IgD-negative memory B cell (primary cell): Measurements from ENCODE around the gene SCN2B. TPM values are rescaled to one million over a fixed set of nuclear protein-coding genes. Genes with fewer than 3 reads are reported as not detected.

Source experiments
- H3K27ac Mint-ChIP-seq, 3 donors: one replicate each; pipeline ENCODE4 v1.8.0; 2020 to 2022; ENCODE audit warnings: mild to moderate bottlenecking in 3 of 3, mixed read lengths in 3 of 3, moderate library complexity in 1 of 3
- H3K27me3 Mint-ChIP-seq: one replicate; pipeline ENCODE4 v1.8.0; 2021; ENCODE audit warnings: mixed read lengths
- H3K36me3 Mint-ChIP-seq: one replicate; pipeline ENCODE4 v1.8.0; 2020; ENCODE audit warnings: mild to moderate bottlenecking, mixed read lengths
- H3K4me1 Mint-ChIP-seq, 3 donors: one replicate each; pipeline ENCODE4 v1.8.0; 2020 to 2022; ENCODE audit warnings: mixed read lengths in 3 of 3, mild to moderate bottlenecking in 1 of 3
- H3K4me3 Mint-ChIP-seq, 4 donors: one replicate each; pipeline ENCODE4 v1.8.0; 2020 to 2022; ENCODE audit warnings: mild to moderate bottlenecking in 4 of 4, mixed read lengths in 4 of 4, moderate library complexity in 3 of 4
- H3K9me3 Mint-ChIP-seq, 3 donors: one replicate each; pipeline ENCODE4 v1.8.0; 2020 to 2021; ENCODE audit warnings: mixed read lengths in 3 of 3, mild to moderate bottlenecking in 1 of 3
- polyA plus RNA-seq: library from polyadenylated mRNA; unstranded; fragments of 300-500 nt; fragmentation: Illumina TruSeq; gene quantifications from one replicate; pipeline ENCODE4 v1.2.3, GENCODE V29; 2021

Gene SCN2B
- polyA plus RNA-seq, 1 donor from 2014 or later = not detected

GRCh38 chr11:118156531-118157185 is 19.8 kb downstream of the SCN2B start:
- Mint-ChIP-seq H3K4me1 (peaks cover 0 to 4% (median 0%) of the 10 kb centered on the region in 3 donors), H3K9me3 (no peaks in the 10 kb centered on the region), H3K27ac (peak overlapping the region in 1 of 3 donors; percentile 53), H3K36me3 (peaks cover 2% of the 10 kb centered on the region), H3K4me3 (no peak overlapping the region), H3K27me3 (peaks cover 58% of the 10 kb centered on the region)

- peaks cover 0 to 4% (median 0%) of the 10 kb centered on the region in 3 donors for H3K4me1 Mint-ChIP-seq
- H3K36me3 Mint-ChIP-seq = peaks cover 2% of the 10 kb centered on the region
- no peaks in the 10 kb centered on the region for H3K9me3 Mint-ChIP-seq
- no peak overlapping the region for H3K27ac Mint-ChIP-seq
- peaks cover 62% of the 10 kb centered on the region for H3K27me3 Mint-ChIP-seq
- no peak overlapping the region for H3K4me3 Mint-ChIP-seq
These were observed 20.5 kb downstream of the SCN2B start for GRCh38 chr11:118155776-118156530.

GRCh38 chr11:118154641-118155040 is 21.8 kb downstream of the SCN2B start:
- Mint-ChIP-seq H3K4me1 (peaks cover 0 to 4% (median 0%) of the 10 kb centered on the region in 3 donors), H3K27me3 (peaks cover 62% of the 10 kb centered on the region), H3K36me3 (peaks cover 2% of the 10 kb centered on the region), H3K27ac (peak overlapping the region in 1 of 3 donors; percentile 35), H3K9me3 (no peaks in the 10 kb centered on the region), H3K4me3 (no peak overlapping the region)

- Mint-ChIP-seq H3K4me3 (peak overlapping the region in 2 of 4 donors; percentile 20 to 90), H3K27me3 (peaks cover 60% of the 10 kb centered on the region), H3K9me3 (no peaks in the 10 kb centered on the region), H3K36me3 (peaks cover 2% of the 10 kb centered on the region), H3K4me1 (peaks cover 0 to 4% (median 0%) of the 10 kb centered on the region in 3 donors), H3K27ac (no peak overlapping the region)
These were observed 22.5 kb downstream of the SCN2B start for GRCh38 chr11:118153976-118154375.

- Mint-ChIP-seq H3K4me3 (peak overlapping the region in 2 of 4 donors; percentile 17 to 90), H3K36me3 (peaks cover 2% of the 10 kb centered on the region), H3K4me1 (peaks cover 0 to 4% (median 0%) of the 10 kb centered on the region in 3 donors), H3K27ac (no peak overlapping the region), H3K27me3 (peaks cover 55% of the 10 kb centered on the region), H3K9me3 (no peaks in the 10 kb centered on the region)
These were observed 22.9 kb downstream of the SCN2B start for GRCh38 chr11:118153516-118153915.

- no peak within 1 kb of the TSS for H3K27ac Mint-ChIP-seq
- peaks cover 49% of the 10 kb centered on the region for H3K27me3 Mint-ChIP-seq
- H3K4me3 Mint-ChIP-seq = peak within 1 kb of the TSS in 3 of 4 donors; percentile 16 to 90 (median 65)
- peaks cover 0 to 4% (median 0%) of the 10 kb centered on the region in 3 donors for H3K4me1 Mint-ChIP-seq
- H3K9me3 Mint-ChIP-seq = no peaks in the 10 kb centered on the region
- no peaks in the 10 kb centered on the region for H3K36me3 Mint-ChIP-seq
These were observed 23.6 kb downstream of the SCN2B start, which contains the start of gene SCN4B for GRCh38 chr11:118152552-118153471. SCN4B (minus strand) TSS chr11:118152823; CDS start chr11:118152673, 150 bp downstream.

GRCh38 chr11:118152020-118152551 is 24.4 kb downstream of the SCN2B start:
- Mint-ChIP-seq H3K4me3 (peak overlapping the region in 2 of 4 donors; percentile 37 to 65), H3K36me3 (peaks cover 3% of the 10 kb centered on the region), H3K9me3 (no peaks in the 10 kb centered on the region), H3K4me1 (peaks cover 0 to 4% (median 0%) of the 10 kb centered on the region in 3 donors), H3K27me3 (peaks cover 42% of the 10 kb centered on the region), H3K27ac (no peak overlapping the region)

GRCh38 chr11:118151431-118151830 is 25.0 kb downstream of the SCN2B start:
- Mint-ChIP-seq H3K27me3 (peaks cover 38% of the 10 kb centered on the region), H3K4me3 (peak overlapping the region in 1 of 4 donors; percentile 12), H3K4me1 (peaks cover 0 to 5% (median under 1%) of the 10 kb centered on the region in 3 donors), H3K27ac (no peak overlapping the region), H3K9me3 (no peaks in the 10 kb centered on the region), H3K36me3 (peaks cover 3% of the 10 kb centered on the region)

GRCh38 chr11:118149493-118149892 is 26.9 kb downstream of the SCN2B start:
- H3K27ac Mint-ChIP-seq = no peak overlapping the region
- H3K27me3 Mint-ChIP-seq = peaks cover 37% of the 10 kb centered on the region
- H3K4me1 Mint-ChIP-seq = peaks cover 0 to 7% (median 3%) of the 10 kb centered on the region in 3 donors
- H3K36me3 Mint-ChIP-seq = peaks cover 3% of the 10 kb centered on the region
- H3K4me3 Mint-ChIP-seq = no peak overlapping the region
- no peaks in the 10 kb centered on the region for H3K9me3 Mint-ChIP-seq

GRCh38 chr11:118148856-118149255 is 27.6 kb downstream of the SCN2B start:
- peaks cover 36% of the 10 kb centered on the region for H3K27me3 Mint-ChIP-seq

GRCh38 chr11:118148240-118148639 is 28.2 kb downstream of the SCN2B start:
- H3K9me3 Mint-ChIP-seq = no peaks in the 10 kb centered on the region
- peak overlapping the region in 1 of 4 donors; percentile 43 for H3K4me3 Mint-ChIP-seq
- peaks cover 3% of the 10 kb centered on the region for H3K36me3 Mint-ChIP-seq
- peaks cover 34% of the 10 kb centered on the region for H3K27me3 Mint-ChIP-seq
- H3K4me1 Mint-ChIP-seq = peaks cover 0 to 5% (median 3%) of the 10 kb centered on the region in 3 donors
- H3K27ac Mint-ChIP-seq = no peak overlapping the region

More at GRCh38 chr11:118148856-118149255, 27.6 kb downstream of the SCN2B start:
- no peak overlapping the region for H3K27ac Mint-ChIP-seq
- H3K9me3 Mint-ChIP-seq = no peaks in the 10 kb centered on the region
- peak overlapping the region in 1 of 4 donors; percentile 43 for H3K4me3 Mint-ChIP-seq
- peaks cover 3% of the 10 kb centered on the region for H3K36me3 Mint-ChIP-seq
- peaks cover 0 to 5% (median 3%) of the 10 kb centered on the region in 3 donors for H3K4me1 Mint-ChIP-seq

- Mint-ChIP-seq H3K4me3 (peak overlapping the region in 2 of 4 donors; percentile 34 to 39), H3K36me3 (peaks cover 3% of the 10 kb centered on the region), H3K9me3 (no peaks in the 10 kb centered on the region), H3K27me3 (peaks cover 41% of the 10 kb centered on the region), H3K4me1 (peaks cover 0 to 4% (median 3%) of the 10 kb centered on the region in 3 donors), H3K27ac (no peak overlapping the region)
These were observed 28.9 kb downstream of the SCN2B start for GRCh38 chr11:118147502-118147901.

- H3K4me3 Mint-ChIP-seq = peak overlapping the region; percentile 48 to 87 (median 70)
- H3K27ac Mint-ChIP-seq = no peak overlapping the region
- H3K36me3 Mint-ChIP-seq = peaks cover 3% of the 10 kb centered on the region
- H3K9me3 Mint-ChIP-seq = no peaks in the 10 kb centered on the region
- peaks cover 0 to 4% (median 3%) of the 10 kb centered on the region in 3 donors for H3K4me1 Mint-ChIP-seq
- peaks cover 45% of the 10 kb centered on the region for H3K27me3 Mint-ChIP-seq
These were observed 29.9 kb downstream of the SCN2B start for GRCh38 chr11:118146554-118146953.
